Measurements from ENCODE around the gene PTPRM. TPM values are rescaled to one million over a fixed set of nuclear protein-coding genes. Genes with fewer than 3 reads are reported as not detected.

PTPRM gene
- total RNA-seq, 4 donors from 2014 or later, result 62.7 to 94.0 (median 76.0) TPM

GRCh38 chr18:8283891-8284585, 716.9 kb downstream of the PTPRM start:
- Histone ChIP-seq H3K36me3 (peaks cover 0 to 4% (median 0%) of the 10 kb centered on the region in 4 donors), H3K27me3 (no peaks in the 10 kb centered on the region), H3K4me1 (peaks cover 0 to 9% (median 3%) of the 10 kb centered on the region in 4 donors), H3K4me3 (no peak overlapping the region), H3K27ac (replicated peaks in 1 of 4) (no peak overlapping the region), H3K9me3 (no peaks in the 10 kb centered on the region)
- intact Hi-C loops (cut with DNase I), result no loop called here
- WGBS, result 27% methylated on average over 3 of the region's 3 CpGs
- TF ChIP-seq EP300 (IDR thresholded peaks at IDR 0.05), result no peak
- no peak for TF ChIP-seq CTCF (IDR thresholded peaks at IDR 0.05)
- TF ChIP-seq POLR2AphosphoS5 (IDR thresholded peaks at IDR 0.05), result no peak
- TF ChIP-seq POLR2A (IDR thresholded peaks at IDR 0.05; ENCODE audit: low read depth), result no peak
- no peak for DNase-seq (ENCODE audit: extremely low spot score)

GRCh38 chr18:8286303-8286702, 719.2 kb downstream of the PTPRM start:
- H3K36me3 ChIP-seq, result peaks cover 0 to 4% (median 0%) of the 10 kb centered on the region in 4 donors
- H3K27ac ChIP-seq (replicated peaks in 1 of 4), result no peak overlapping the region
- no peaks in the 10 kb centered on the region for H3K9me3 ChIP-seq
- no peak overlapping the region for H3K4me3 ChIP-seq
- H3K4me1 ChIP-seq, result peaks cover 0 to 9% (median 3%) of the 10 kb centered on the region in 4 donors
- no peak for TF ChIP-seq CTCF (IDR thresholded peaks at IDR 0.05)
- no peak for TF ChIP-seq POLR2AphosphoS5 (IDR thresholded peaks at IDR 0.05)
- TF ChIP-seq POLR2A (IDR thresholded peaks at IDR 0.05; ENCODE audit: low read depth), result no peak
- no peak for TF ChIP-seq EP300 (IDR thresholded peaks at IDR 0.05)
- intact Hi-C loops (cut with DNase I), result no loop called here
- no peak for DNase-seq (ENCODE audit: extremely low spot score)
- WGBS, result 78% methylated on average over 2 of the region's 2 CpGs
- no peaks in the 10 kb centered on the region for H3K27me3 ChIP-seq

GRCh38 chr18:8287196-8287885, 720.2 kb downstream of the PTPRM start:
- peaks cover 0 to 9% (median 3%) of the 10 kb centered on the region in 4 donors for H3K4me1 ChIP-seq
- H3K9me3 ChIP-seq, result no peaks in the 10 kb centered on the region
- H3K27me3 ChIP-seq, result no peaks in the 10 kb centered on the region
- 82% methylated on average over 2 of the region's 2 CpGs for WGBS
- no peak for DNase-seq (ENCODE audit: extremely low spot score)
- no peak overlapping the region for H3K27ac ChIP-seq (replicated peaks in 1 of 4)
- H3K4me3 ChIP-seq, result no peak overlapping the region
- intact Hi-C loops (cut with DNase I), result no loop called here
- H3K36me3 ChIP-seq, result peaks cover 0 to 4% (median 0%) of the 10 kb centered on the region in 4 donors
- TF ChIP-seq CTCF (IDR thresholded peaks at IDR 0.05), result no peak
- no peak for TF ChIP-seq POLR2AphosphoS5 (IDR thresholded peaks at IDR 0.05)
- no peak for TF ChIP-seq POLR2A (IDR thresholded peaks at IDR 0.05; ENCODE audit: low read depth)
- TF ChIP-seq EP300 (IDR thresholded peaks at IDR 0.05), result no peak

GRCh38 chr18:8288472-8289195, 721.5 kb downstream of the PTPRM start:
- WGBS, result 86% methylated on average over 8 of the region's 8 CpGs
- intact Hi-C loops (cut with DNase I), result no loop called here
- Histone ChIP-seq H3K27ac (replicated peaks in 1 of 4) (no peak overlapping the region), H3K27me3 (no peaks in the 10 kb centered on the region), H3K4me1 (peaks cover 0 to 9% (median 3%) of the 10 kb centered on the region in 4 donors), H3K36me3 (peaks cover 0 to 4% (median 0%) of the 10 kb centered on the region in 4 donors), H3K9me3 (no peaks in the 10 kb centered on the region), H3K4me3 (no peak overlapping the region)
- no peak for DNase-seq (ENCODE audit: extremely low spot score)
- no peak for TF ChIP-seq POLR2AphosphoS5 (IDR thresholded peaks at IDR 0.05)
- no peak for TF ChIP-seq EP300 (IDR thresholded peaks at IDR 0.05)
- no peak for TF ChIP-seq POLR2A (IDR thresholded peaks at IDR 0.05; ENCODE audit: low read depth)
- TF ChIP-seq CTCF (IDR thresholded peaks at IDR 0.05), result no peak

Measured in esophagus muscularis mucosa (tissue), 4 donors.